ENCODE measurements around the gene TSC22D4.

TSC22D4 gene

DNA sequence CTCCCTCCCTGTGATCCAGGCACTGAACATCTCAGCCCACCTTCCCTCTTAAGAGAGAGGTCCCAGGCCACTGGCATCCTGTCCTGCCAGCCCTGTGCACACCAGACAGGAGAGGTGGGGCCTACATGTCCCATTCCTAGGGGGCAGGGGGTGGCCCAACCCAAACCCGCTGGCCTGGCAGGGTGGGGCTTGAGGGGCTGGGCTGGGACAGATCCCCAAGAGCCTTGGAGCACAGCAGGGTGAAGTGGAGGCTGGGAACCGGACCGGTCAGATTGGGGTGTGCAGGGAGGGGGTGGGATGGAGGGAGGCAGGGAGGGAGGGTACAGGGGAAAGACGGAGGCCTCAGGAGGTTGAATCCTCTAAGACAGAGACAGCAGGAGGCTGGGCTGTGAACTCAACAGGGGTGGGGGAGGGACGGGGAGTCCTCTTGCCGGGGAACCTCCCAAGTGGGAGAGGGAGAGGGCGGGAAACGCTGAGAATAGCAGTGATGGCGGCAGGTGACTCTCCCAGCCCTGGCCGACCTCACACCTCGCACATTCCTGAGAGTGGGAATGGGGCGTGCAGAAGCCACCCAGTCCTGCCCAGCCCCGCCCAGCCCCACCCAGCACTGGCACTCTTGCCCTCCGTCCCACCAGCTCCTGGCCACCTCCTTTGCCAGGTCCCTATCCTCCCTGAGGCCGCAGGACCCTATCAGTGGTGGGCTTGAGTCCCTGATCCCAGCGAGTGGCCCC, 6.7 kb downstream of the TSC22D4 start:
- Histone ChIP-seq H3K4me3 (ENCODE audit: extremely low read depth, insufficient read depth, low read length, poor library complexity, severe bottlenecking) (no peak overlapping the region), H3K9me3 (ENCODE audit: control insufficient read depth, low read length) (no peaks in the 10 kb centered on the region), H3K4me1 (ENCODE audit: control insufficient read depth, insufficient read depth, low read length, poor library complexity, severe bottlenecking) (peaks cover 23% of the 10 kb centered on the region), H3K27ac (ENCODE audit: low read depth, low read length, severe bottlenecking) (peak overlapping the region; percentile 33), H3K36me3 (ENCODE audit: control insufficient read depth, insufficient read depth, low read length) (peaks cover 48% of the 10 kb centered on the region)
- 71 to 91% methylated on average over 4 to 13 of the region's 16 CpGs for WGBS, 2 experiments (ENCODE audit: insufficient coverage in 2 of 2)

DNA sequence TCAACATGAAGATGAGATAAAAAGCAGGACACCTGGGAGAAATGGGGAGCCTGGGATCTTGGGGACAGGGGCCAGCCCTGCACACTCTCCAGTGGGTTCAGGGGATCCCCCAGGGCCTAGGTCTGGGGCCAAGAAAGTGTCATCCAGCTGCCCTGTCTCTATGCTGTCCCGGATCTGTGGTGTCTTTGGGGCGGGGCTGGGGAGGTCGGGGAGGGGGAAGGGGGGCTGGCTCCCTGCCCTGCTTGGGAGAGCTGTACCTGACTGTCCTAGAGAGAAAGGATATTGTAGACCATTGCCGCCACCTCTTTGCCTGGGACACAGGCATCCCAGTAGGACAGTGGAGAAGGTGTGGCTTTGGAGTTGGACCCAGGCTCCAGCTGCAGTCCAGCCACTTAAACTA, 8.0 kb downstream of the TSC22D4 start:
- H3K9me3 ChIP-seq (ENCODE audit: control insufficient read depth, low read length): no peaks in the 10 kb centered on the region
- H3K4me1 ChIP-seq (ENCODE audit: control insufficient read depth, insufficient read depth, low read length, poor library complexity, severe bottlenecking): peaks cover 14% of the 10 kb centered on the region
- peaks cover 48% of the 10 kb centered on the region for H3K36me3 ChIP-seq (ENCODE audit: control insufficient read depth, insufficient read depth, low read length)
- no peak overlapping the region for H3K27ac ChIP-seq (ENCODE audit: low read depth, low read length, severe bottlenecking)
- WGBS, 2 experiments (ENCODE audit: insufficient coverage in 2 of 2): 95 to 100% methylated on average over 1 to 2 of the region's 4 CpGs
- H3K4me3 ChIP-seq (ENCODE audit: extremely low read depth, insufficient read depth, low read length, poor library complexity, severe bottlenecking): no peak overlapping the region

GRCh38 chr7:100469227-100470044, 9.6 kb downstream of the TSC22D4 start:
- Histone ChIP-seq H3K4me1 (ENCODE audit: control insufficient read depth, insufficient read depth, low read length, poor library complexity, severe bottlenecking) (peaks cover 13% of the 10 kb centered on the region), H3K4me3 (ENCODE audit: extremely low read depth, insufficient read depth, low read length, poor library complexity, severe bottlenecking) (no peak overlapping the region), H3K9me3 (ENCODE audit: control insufficient read depth, low read length) (no peaks in the 10 kb centered on the region), H3K27ac (ENCODE audit: low read depth, low read length, severe bottlenecking) (no peak overlapping the region), H3K36me3 (ENCODE audit: control insufficient read depth, insufficient read depth, low read length) (peaks cover 44% of the 10 kb centered on the region)
- 20 to 41% methylated on average over 7 to 12 of the region's 13 CpGs for WGBS, 2 experiments (ENCODE audit: insufficient coverage in 2 of 2)

DNA sequence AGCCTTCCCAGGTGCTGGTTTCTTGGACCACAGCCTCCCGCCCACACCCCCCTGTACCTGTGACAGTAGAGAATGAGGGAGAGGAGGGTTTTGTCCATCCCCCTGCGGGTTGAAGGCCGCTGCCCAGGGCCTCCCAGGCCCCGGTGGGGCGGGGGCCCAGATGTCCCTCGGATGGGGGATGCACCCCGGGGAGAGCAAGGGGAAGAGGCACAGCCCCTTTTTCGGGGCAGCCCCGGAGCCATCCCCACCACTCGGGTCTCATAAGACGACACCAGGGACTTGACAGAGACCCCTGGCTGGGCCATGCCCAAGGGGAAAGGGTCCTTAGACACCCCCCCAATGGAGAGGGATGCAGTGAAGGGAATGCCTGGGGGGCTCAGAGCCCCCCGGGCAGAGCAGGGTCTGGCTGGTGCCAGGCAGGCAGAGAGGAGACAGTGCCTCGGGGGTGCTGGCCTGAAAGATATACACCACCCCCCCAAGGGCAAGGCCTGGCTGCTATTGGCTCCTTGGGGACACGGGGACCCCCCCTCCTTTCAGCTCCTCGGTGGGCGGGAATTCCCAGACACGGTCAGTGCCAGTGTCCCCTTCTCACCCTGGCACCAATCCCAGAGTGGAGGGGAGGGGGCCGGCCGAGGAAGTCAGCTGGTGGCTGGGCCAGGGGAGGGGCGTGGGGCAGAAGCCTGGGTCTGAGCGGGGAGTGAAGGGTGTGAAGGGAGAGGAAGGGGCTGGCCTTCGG, 11.2 kb downstream of the TSC22D4 start:
- H3K36me3 ChIP-seq (ENCODE audit: control insufficient read depth, insufficient read depth, low read length): peaks cover 35% of the 10 kb centered on the region
- 95 to 96% methylated on average over 10 to 18 of the region's 22 CpGs for WGBS, 2 experiments (ENCODE audit: insufficient coverage in 2 of 2)
- no peak overlapping the region for H3K27ac ChIP-seq (ENCODE audit: low read depth, low read length, severe bottlenecking)
- no peaks in the 10 kb centered on the region for H3K9me3 ChIP-seq (ENCODE audit: control insufficient read depth, low read length)
- peaks cover 16% of the 10 kb centered on the region for H3K4me1 ChIP-seq (ENCODE audit: control insufficient read depth, insufficient read depth, low read length, poor library complexity, severe bottlenecking)
- no peak overlapping the region for H3K4me3 ChIP-seq (ENCODE audit: extremely low read depth, insufficient read depth, low read length, poor library complexity, severe bottlenecking)

DNA sequence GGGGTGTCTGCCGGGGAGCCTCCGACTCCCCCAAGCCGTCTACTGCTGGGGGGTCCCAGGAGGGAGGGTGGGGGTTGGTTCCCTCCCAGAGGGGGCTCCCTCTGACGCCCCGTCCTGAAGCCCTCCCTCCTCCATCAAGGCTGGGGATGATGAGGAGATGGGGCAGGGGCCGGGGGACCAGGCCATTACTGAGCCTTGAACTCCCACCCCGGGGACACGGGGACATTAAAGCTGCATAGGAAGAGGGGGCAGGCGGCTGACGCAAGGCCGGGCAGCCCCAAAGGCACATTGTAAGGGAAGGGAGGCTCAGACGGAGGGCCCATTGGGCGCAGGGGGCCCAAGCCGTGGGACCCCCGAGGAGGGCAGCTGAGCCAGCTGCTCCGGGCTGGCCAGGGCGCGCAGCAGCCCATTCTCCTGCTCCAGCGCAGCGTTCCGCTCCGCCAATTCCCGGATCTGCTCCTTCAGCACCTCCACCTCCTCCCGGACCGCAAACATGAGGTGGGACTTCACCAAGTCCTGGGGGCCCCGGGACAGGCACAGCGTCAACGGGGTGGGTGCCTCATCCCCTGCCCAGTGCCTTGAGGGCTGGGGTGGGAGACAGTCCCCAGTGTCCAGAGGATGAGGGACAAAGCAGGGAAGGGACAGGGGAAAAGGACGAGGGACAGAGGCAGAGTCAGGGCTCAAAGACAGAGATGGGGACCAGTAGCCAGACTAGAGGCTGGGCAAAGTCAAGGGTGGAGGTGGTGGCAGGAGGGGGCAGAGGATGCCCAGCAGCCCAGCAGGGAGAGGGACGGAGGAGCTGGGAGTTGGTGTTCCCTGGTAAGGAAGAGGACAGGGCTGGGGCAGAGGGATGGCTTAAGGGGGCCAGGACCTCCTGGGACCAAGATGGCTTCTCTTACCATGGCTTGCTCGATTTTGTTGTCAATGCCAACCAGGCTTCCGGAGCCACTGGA, 12.1 kb downstream of the TSC22D4 start:
- H3K27ac ChIP-seq (ENCODE audit: low read depth, low read length, severe bottlenecking): no peak overlapping the region
- H3K9me3 ChIP-seq (ENCODE audit: control insufficient read depth, low read length): no peaks in the 10 kb centered on the region
- no peak overlapping the region for H3K4me3 ChIP-seq (ENCODE audit: extremely low read depth, insufficient read depth, low read length, poor library complexity, severe bottlenecking)
- peaks cover 33% of the 10 kb centered on the region for H3K36me3 ChIP-seq (ENCODE audit: control insufficient read depth, insufficient read depth, low read length)
- H3K4me1 ChIP-seq (ENCODE audit: control insufficient read depth, insufficient read depth, low read length, poor library complexity, severe bottlenecking): peaks cover 14% of the 10 kb centered on the region
- 88 to 93% methylated on average over 14 to 25 of the region's 32 CpGs for WGBS, 2 experiments (ENCODE audit: insufficient coverage in 2 of 2)

GRCh38 chr7:100465702-100466311, 13.2 kb downstream of the TSC22D4 start:
- Histone ChIP-seq H3K27ac (ENCODE audit: low read depth, low read length, severe bottlenecking) (no peak overlapping the region), H3K4me3 (ENCODE audit: extremely low read depth, insufficient read depth, low read length, poor library complexity, severe bottlenecking) (no peak overlapping the region), H3K9me3 (ENCODE audit: control insufficient read depth, low read length) (no peaks in the 10 kb centered on the region), H3K36me3 (ENCODE audit: control insufficient read depth, insufficient read depth, low read length) (peaks cover 26% of the 10 kb centered on the region), H3K4me1 (ENCODE audit: control insufficient read depth, insufficient read depth, low read length, poor library complexity, severe bottlenecking) (peaks cover 14% of the 10 kb centered on the region)
- 25 to 26% methylated on average over 11 to 15 of the region's 17 CpGs for WGBS, 2 experiments (ENCODE audit: insufficient coverage in 2 of 2)

GRCh38 chr7:100465299-100465698, 13.7 kb downstream of the TSC22D4 start:
- no peak overlapping the region for H3K4me3 ChIP-seq (ENCODE audit: extremely low read depth, insufficient read depth, low read length, poor library complexity, severe bottlenecking)
- WGBS, 2 experiments (ENCODE audit: insufficient coverage in 2 of 2): 83 to 85% methylated on average over 7 of the region's 8 CpGs
- peaks cover 14% of the 10 kb centered on the region for H3K4me1 ChIP-seq (ENCODE audit: control insufficient read depth, insufficient read depth, low read length, poor library complexity, severe bottlenecking)
- no peak overlapping the region for H3K27ac ChIP-seq (ENCODE audit: low read depth, low read length, severe bottlenecking)
- H3K9me3 ChIP-seq (ENCODE audit: control insufficient read depth, low read length): no peaks in the 10 kb centered on the region
- H3K36me3 ChIP-seq (ENCODE audit: control insufficient read depth, insufficient read depth, low read length): peaks cover 26% of the 10 kb centered on the region

- no peaks in the 10 kb centered on the region for H3K9me3 ChIP-seq (ENCODE audit: control insufficient read depth, low read length)
- H3K27ac ChIP-seq (ENCODE audit: low read depth, low read length, severe bottlenecking): no peak overlapping the region
- H3K4me1 ChIP-seq (ENCODE audit: control insufficient read depth, insufficient read depth, low read length, poor library complexity, severe bottlenecking): peaks cover 14% of the 10 kb centered on the region
- H3K36me3 ChIP-seq (ENCODE audit: control insufficient read depth, insufficient read depth, low read length): peaks cover 24% of the 10 kb centered on the region
- WGBS, 2 experiments (ENCODE audit: insufficient coverage in 2 of 2): 96 to 100% methylated on average over 2 of the region's 2 CpGs
- no peak overlapping the region for H3K4me3 ChIP-seq (ENCODE audit: extremely low read depth, insufficient read depth, low read length, poor library complexity, severe bottlenecking)
Observed at GRCh38 chr7:100464791-100465190, 14.2 kb downstream of the TSC22D4 start.

- Histone ChIP-seq H3K27ac (ENCODE audit: low read depth, low read length, severe bottlenecking) (no peak within 1 kb of the TSS), H3K4me3 (ENCODE audit: extremely low read depth, insufficient read depth, low read length, poor library complexity, severe bottlenecking) (no peak within 1 kb of the TSS), H3K4me1 (ENCODE audit: control insufficient read depth, insufficient read depth, low read length, poor library complexity, severe bottlenecking) (peaks cover 14% of the 10 kb centered on the region), H3K9me3 (ENCODE audit: control insufficient read depth, low read length) (no peaks in the 10 kb centered on the region), H3K36me3 (ENCODE audit: control insufficient read depth, insufficient read depth, low read length) (peaks cover 22% of the 10 kb centered on the region)
- WGBS, 2 experiments (ENCODE audit: insufficient coverage in 2 of 2): 69 to 76% methylated on average over 2 to 3 of the region's 7 CpGs
Observed at GRCh38 chr7:100464210-100464660, 14.8 kb downstream of the TSC22D4 start, which contains the start of gene SPACDR. TSS of gene SPACDR (minus strand) at chr7:100464260. CDS start at chr7:100464025, 235 bp downstream.

All from mesodermal cell (in vitro differentiated cells).